Gastroesophageal sphincter (tissue), 3 donors: Measurements from ENCODE around the gene TRIM22.

Experiments used
- EP300 ChIP-seq: sonication (generic); formaldehyde crosslinking; IDR thresholded peaks from one replicate; pipeline ENCODE4 v1.6.1; 2017; ENCODE audit warnings: antibody characterized with exemption, mild to moderate bottlenecking
- POLR2A ChIP-seq, 2 donors: fragments of 450-650 bp; IDR thresholded peaks; one replicate each; pipeline ENCODE4 v1.6.1; 2017; ENCODE audit warnings: antibody characterized with exemption in 2 of 2, mild to moderate bottlenecking in 2 of 2, moderate library complexity in 1 of 2
- POLR2AphosphoS5 ChIP-seq: sonication (generic); formaldehyde crosslinking; IDR thresholded peaks from one replicate; pipeline ENCODE4 v1.6.1; 2017; ENCODE audit warnings: antibody characterized with exemption
- TF ChIP-seq, protein P1 (sequence below), 4 experiments: fragments of 200-600 bp in 2 of 4; fragments of 450-650 bp in 2 of 4; sonication (generic) in 1 of 4; IDR thresholded peaks; one replicate each; pipeline ENCODE4 v1.5.1; 2017 to 2019; ENCODE audit warnings: antibody characterized with exemption in 4 of 4, mild to moderate bottlenecking in 2 of 4, moderate library complexity in 2 of 4

DNA sequence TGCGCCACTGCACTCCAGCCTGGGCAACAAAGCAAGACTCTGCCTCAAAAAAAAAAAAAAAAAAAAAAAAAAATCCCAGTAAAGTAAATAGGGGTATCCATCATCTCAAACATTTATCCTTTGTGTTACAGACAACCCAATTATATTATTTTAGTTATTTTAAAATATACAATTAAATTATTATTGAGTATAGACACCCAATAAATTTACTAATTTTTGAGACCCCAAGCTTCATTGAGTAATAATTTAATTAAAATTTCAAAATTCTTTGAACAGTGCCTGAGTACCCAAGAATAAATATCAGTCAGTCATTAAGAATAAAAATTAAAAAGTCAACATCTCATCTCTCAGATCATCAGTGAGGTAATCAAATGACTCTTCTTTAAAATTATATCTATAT, 64.4 kb downstream of the TRIM22 start, which contains the start of gene OR52N4:
- TF ChIP-seq, protein P1, sequence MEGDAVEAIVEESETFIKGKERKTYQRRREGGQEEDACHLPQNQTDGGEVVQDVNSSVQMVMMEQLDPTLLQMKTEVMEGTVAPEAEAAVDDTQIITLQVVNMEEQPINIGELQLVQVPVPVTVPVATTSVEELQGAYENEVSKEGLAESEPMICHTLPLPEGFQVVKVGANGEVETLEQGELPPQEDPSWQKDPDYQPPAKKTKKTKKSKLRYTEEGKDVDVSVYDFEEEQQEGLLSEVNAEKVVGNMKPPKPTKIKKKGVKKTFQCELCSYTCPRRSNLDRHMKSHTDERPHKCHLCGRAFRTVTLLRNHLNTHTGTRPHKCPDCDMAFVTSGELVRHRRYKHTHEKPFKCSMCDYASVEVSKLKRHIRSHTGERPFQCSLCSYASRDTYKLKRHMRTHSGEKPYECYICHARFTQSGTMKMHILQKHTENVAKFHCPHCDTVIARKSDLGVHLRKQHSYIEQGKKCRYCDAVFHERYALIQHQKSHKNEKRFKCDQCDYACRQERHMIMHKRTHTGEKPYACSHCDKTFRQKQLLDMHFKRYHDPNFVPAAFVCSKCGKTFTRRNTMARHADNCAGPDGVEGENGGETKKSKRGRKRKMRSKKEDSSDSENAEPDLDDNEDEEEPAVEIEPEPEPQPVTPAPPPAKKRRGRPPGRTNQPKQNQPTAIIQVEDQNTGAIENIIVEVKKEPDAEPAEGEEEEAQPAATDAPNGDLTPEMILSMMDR (IDR thresholded peaks at IDR 0.05) = no peak
- no peak for TF ChIP-seq EP300
- TF ChIP-seq POLR2AphosphoS5 = no peak
- TF ChIP-seq POLR2A (IDR thresholded peaks at IDR 0.05) = no peak
